OCI-LY1 (cell line): Measurements from ENCODE around the gene KLHDC4.

Source experiments
- CTCF ChIP-seq: fragments of 200-600 bp; sonication (generic), shearing (Covaris generic); IDR thresholded peaks from 2 replicates; pipeline ENCODE4 v1.5.1; 2017; ENCODE audit warnings: mild to moderate bottlenecking, antibody characterized with exemption, low read length, moderate library complexity, mixed read lengths
- EZH2 ChIP-seq: fragments of 200-600 bp; sonication (generic), shearing (Covaris generic); IDR thresholded peaks from 2 replicates; pipeline ENCODE4 v1.8.0; 2017; ENCODE audit warnings: borderline replicate concordance, mixed run types, mild to moderate bottlenecking, antibody characterized with exemption, low read length, moderate library complexity, mixed read lengths

- no peak for TF ChIP-seq CTCF
- TF ChIP-seq EZH2, result no peak
These were observed 16.2 kb upstream of the KLHDC4 start for GRCh38 chr16:87782033-87782432.
